Measurements from ENCODE around the gene SEC24D.

SEC24D gene

GRCh38 chr4:118850488-118851173 is 14.7 kb upstream of the SEC24D start:
- no peak overlapping the region for H3K27ac ChIP-seq
- TF ChIP-seq CTCF (conservative IDR thresholded peaks at IDR 0.05) = no peak

- no peak for TF ChIP-seq CTCF (conservative IDR thresholded peaks at IDR 0.05)
- no peak overlapping the region for H3K27ac ChIP-seq
Measured at GRCh38 chr4:118849867-118850487, 14.1 kb upstream of the SEC24D start.

GRCh38 chr4:118848901-118849300 is 13.0 kb upstream of the SEC24D start:
- no peak for TF ChIP-seq CTCF (conservative IDR thresholded peaks at IDR 0.05)

GRCh38 chr4:118848242-118848641 is 12.3 kb upstream of the SEC24D start:
- H3K27ac ChIP-seq = no peak overlapping the region
- no peak for TF ChIP-seq CTCF (conservative IDR thresholded peaks at IDR 0.05)

More at GRCh38 chr4:118848901-118849300, 13.0 kb upstream of the SEC24D start:
- no peak overlapping the region for H3K27ac ChIP-seq

- no peak for TF ChIP-seq CTCF (conservative IDR thresholded peaks at IDR 0.05)
- no peak overlapping the region for H3K27ac ChIP-seq
Measured at GRCh38 chr4:118846979-118847378, 11.1 kb upstream of the SEC24D start.

- no peak overlapping the region for H3K27ac ChIP-seq
- no peak for TF ChIP-seq CTCF (conservative IDR thresholded peaks at IDR 0.05)
Measured at GRCh38 chr4:118845552-118846050, 9.7 kb upstream of the SEC24D start.

- H3K27ac ChIP-seq = no peak overlapping the region
- TF ChIP-seq CTCF (conservative IDR thresholded peaks at IDR 0.05) = no peak
Measured at GRCh38 chr4:118843237-118843636, 7.3 kb upstream of the SEC24D start.
